ENCODE measurements around the gene HHIPL1. TPM values are rescaled to one million over a fixed set of nuclear protein-coding genes. Genes with fewer than 3 reads are reported as not detected.
A peak's percentile ranks its signal among the peaks of the same experiment; 100 is the strongest.

The HHIPL1 gene
- total RNA-seq, 1 donor from 2014 or later: 11.9 TPM

GRCh38 chr14:99677231-99678140 lies 32.6 kb downstream of the HHIPL1 start:
- Histone ChIP-seq H3K27me3 (no peaks in the 10 kb centered on the region), H3K36me3 (no peaks in the 10 kb centered on the region), H3K4me3 (no peak overlapping the region), H3K9me3 (peaks cover 0 to 17% of the 10 kb centered on the region in 2 donors), H3K27ac (no peak overlapping the region), H3K4me1 (no peaks in the 10 kb centered on the region)
- no peak for DNase-seq (ENCODE audit: low spot score in 2 of 2)
- intact Hi-C loops (cut with DNase I): no loop called here
- no peak for TF ChIP-seq CTCF (IDR thresholded peaks at IDR 0.05)

- peaks cover 0 to 5% of the 10 kb centered on the region in 2 donors for H3K4me1 ChIP-seq
- H3K36me3 ChIP-seq: no peaks in the 10 kb centered on the region
- H3K9me3 ChIP-seq: peaks cover 0 to 17% of the 10 kb centered on the region in 2 donors
- no peak overlapping the region for H3K4me3 ChIP-seq
- peak in 1 of 2 donors; percentile 13 for DNase-seq (ENCODE audit: low spot score in 2 of 2)
- intact Hi-C loops (cut with DNase I): no loop called here
- H3K27me3 ChIP-seq: no peaks in the 10 kb centered on the region
- no peak overlapping the region for H3K27ac ChIP-seq
- TF ChIP-seq CTCF (IDR thresholded peaks at IDR 0.05): no peak
These were observed 33.3 kb downstream of the HHIPL1 start for GRCh38 chr14:99678198-99678597.

GRCh38 chr14:99679111-99679510 lies 34.2 kb downstream of the HHIPL1 start:
- intact Hi-C loops (cut with DNase I): no loop called here
- Histone ChIP-seq H3K36me3 (no peaks in the 10 kb centered on the region), H3K27ac (no peak overlapping the region), H3K4me1 (peaks cover 0 to 5% of the 10 kb centered on the region in 2 donors), H3K4me3 (no peak overlapping the region), H3K27me3 (no peaks in the 10 kb centered on the region), H3K9me3 (peaks cover 0 to 17% of the 10 kb centered on the region in 2 donors)
- DNase-seq (ENCODE audit: low spot score in 2 of 2): peak in 1 of 2 donors; percentile 54
- TF ChIP-seq CTCF (IDR thresholded peaks at IDR 0.05): no peak

- intact Hi-C loops (cut with DNase I): no loop called here
- Histone ChIP-seq H3K4me1 (peaks cover 0 to 5% of the 10 kb centered on the region in 2 donors), H3K9me3 (peaks cover 0 to 17% of the 10 kb centered on the region in 2 donors)
These were observed 34.6 kb downstream of the HHIPL1 start for GRCh38 chr14:99679543-99679942.

GRCh38 chr14:99679996-99680395 lies 35.1 kb downstream of the HHIPL1 start:
- H3K4me3 ChIP-seq: no peak overlapping the region
- H3K9me3 ChIP-seq: peaks cover 0 to 17% of the 10 kb centered on the region in 2 donors
- H3K27ac ChIP-seq: no peak overlapping the region
- no peak for TF ChIP-seq CTCF (IDR thresholded peaks at IDR 0.05)
- DNase-seq (ENCODE audit: low spot score in 2 of 2): peak in 1 of 2 donors; percentile 50
- H3K36me3 ChIP-seq: no peaks in the 10 kb centered on the region
- intact Hi-C loops (cut with DNase I): loop anchor here (5.0 to 10.0 kb wide), 2 partner anchors 292 to 865 kb away; no protein-coding TSS in a partner anchor
- no peaks in the 10 kb centered on the region for H3K27me3 ChIP-seq
- peaks cover 0 to 5% of the 10 kb centered on the region in 2 donors for H3K4me1 ChIP-seq

More at GRCh38 chr14:99679543-99679942, 34.6 kb downstream of the HHIPL1 start:
- no peak for DNase-seq (ENCODE audit: low spot score in 2 of 2)
- no peak overlapping the region for H3K4me3 ChIP-seq
- no peak overlapping the region for H3K27ac ChIP-seq
- TF ChIP-seq CTCF (IDR thresholded peaks at IDR 0.05): no peak
- H3K27me3 ChIP-seq: no peaks in the 10 kb centered on the region
- H3K36me3 ChIP-seq: no peaks in the 10 kb centered on the region

Data from ascending aorta (tissue), 2 donors.